ENCODE measurements around the gene HFM1. TPM values are rescaled to one million over a fixed set of nuclear protein-coding genes. Genes with fewer than 3 reads are reported as not detected.

HFM1 gene
- total RNA-seq, 1 donor from 2014 or later, result 1.6 TPM

DNA sequence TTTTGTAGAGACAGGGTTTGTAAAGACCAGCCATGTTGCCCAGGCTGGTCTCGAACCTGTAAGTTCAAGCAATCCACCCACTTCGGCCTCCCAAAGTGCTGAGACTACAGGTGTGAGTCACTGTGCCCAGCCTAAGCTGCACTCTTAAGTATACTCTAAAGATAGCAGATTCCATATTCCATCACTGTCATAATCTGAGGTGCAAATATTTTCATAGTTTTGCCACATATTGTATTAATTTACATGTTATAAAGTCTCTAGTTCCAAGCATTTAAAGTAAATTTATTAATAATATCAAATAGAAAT, 121.3 kb downstream of the HFM1 start:
- ATAC-seq, result no peak
- intact Hi-C loops (cut with DNase I), result loop anchor here (2.0 to 10.0 kb wide), 4 partner anchors 121 to 1011 kb away; partner anchors contain the start of genes CDC7, GLMN, HFM1 and RPAP2
- no peak for DNase-seq (ENCODE audit: missing footprints)

DNA sequence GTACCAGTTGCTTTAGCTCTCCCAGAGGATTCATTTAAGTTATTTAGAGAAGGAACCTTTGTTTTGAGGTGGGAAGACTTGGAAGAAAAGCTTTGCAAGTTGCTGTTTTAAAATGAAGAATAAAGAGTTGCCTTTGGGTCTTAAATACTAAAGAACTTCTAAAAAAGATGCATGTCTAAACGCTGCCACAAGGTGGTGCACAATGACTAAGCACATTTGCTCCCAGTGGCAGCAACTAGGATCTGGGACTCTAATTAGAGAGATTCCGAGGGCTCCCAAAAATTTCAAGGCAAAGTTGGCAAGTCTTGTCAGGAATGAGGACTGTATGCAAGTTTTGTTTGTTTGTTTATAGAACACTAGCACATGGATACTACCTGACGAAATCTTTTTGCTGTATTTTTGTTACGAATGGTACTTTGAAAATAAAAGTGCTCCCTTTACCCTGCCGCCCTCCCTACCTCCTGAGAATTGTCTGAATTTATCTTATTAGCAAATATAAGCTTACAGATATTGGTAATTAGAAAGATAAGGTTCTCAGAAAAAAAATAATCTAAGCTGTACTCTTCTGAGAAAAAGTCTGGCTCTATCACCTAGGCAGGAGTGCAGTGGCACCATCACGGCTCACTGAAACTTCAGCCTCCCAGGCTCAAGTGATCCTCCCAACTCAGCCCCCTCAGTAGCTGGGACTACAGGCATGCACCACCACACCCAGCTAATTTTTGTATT, 121.8 kb downstream of the HFM1 start:
- peak; percentile 62 for ATAC-seq
- intact Hi-C loops (cut with DNase I), result loop anchor here (2.0 to 10.0 kb wide), 4 partner anchors 122 to 1012 kb away; partner anchors contain the start of genes CDC7, GLMN, HFM1 and RPAP2
- DNase-seq (ENCODE audit: missing footprints), result no peak

DNA sequence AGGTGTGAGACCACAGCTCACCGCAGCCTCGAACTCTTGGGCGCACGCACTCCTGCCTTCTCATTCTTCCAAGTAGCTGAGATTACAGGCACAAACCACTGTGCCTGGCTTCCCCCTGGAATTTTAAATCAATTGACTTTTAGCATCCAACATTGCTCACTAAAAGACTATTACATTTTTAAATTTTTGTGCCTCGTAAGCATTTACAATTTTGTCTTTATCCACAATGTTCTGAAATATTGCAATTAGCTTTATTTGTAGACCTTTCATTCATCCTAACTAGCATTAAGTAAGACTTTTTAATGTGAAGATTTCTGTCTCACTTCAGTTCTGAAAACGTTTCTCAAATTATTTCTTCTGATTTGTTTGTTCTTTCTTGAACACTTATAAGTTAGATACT, 122.9 kb downstream of the HFM1 start:
- no peak for DNase-seq (ENCODE audit: missing footprints)
- no peak for ATAC-seq
- intact Hi-C loops (cut with DNase I), result loop anchor here (2.0 to 10.0 kb wide), 4 partner anchors 123 to 1013 kb away; partner anchors contain the start of genes CDC7, GLMN, HFM1 and RPAP2

DNA sequence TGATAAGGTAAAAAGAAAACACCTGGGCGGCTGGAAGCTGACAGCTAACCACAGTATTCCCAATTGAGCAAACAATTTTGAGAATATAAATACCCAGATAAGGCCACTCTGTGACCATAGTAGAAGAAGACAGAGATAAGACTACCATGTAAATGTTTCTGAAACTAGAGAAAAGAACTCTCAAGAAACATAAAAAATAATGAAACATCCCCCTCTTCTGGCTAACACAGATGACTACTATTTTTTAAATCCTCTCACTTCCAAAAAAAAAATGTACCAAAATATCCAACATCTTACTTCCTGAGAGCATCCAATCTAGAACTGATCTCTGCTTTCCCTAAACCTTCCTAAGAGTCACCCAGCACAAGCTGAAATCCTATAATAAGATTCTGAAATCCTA, 125.9 kb downstream of the HFM1 start:
- ATAC-seq, result no peak
- intact Hi-C loops (cut with DNase I), result no loop called here
- DNase-seq (ENCODE audit: missing footprints), result no peak

DNA sequence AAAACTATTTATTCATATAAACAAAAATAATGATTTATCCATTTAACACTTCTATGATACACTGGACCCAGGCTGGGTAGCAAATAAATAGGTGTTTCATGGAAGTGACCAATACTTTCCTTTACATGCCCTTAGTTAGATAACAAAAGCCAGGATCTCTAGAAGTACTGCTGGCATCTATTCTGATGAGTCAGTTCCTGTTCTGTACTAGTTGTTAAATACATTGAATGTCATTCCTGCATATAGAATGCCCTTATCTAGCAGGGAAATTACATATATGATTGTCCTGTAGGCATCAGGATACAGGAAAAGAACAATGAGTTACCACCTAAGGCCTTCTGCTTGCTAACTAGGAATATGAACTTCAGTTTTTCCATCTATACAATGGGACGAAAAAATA, 130.8 kb downstream of the HFM1 start:
- intact Hi-C loops (cut with DNase I), result no loop called here
- DNase-seq (ENCODE audit: missing footprints) (no peak), ATAC-seq (no peak)

DNA sequence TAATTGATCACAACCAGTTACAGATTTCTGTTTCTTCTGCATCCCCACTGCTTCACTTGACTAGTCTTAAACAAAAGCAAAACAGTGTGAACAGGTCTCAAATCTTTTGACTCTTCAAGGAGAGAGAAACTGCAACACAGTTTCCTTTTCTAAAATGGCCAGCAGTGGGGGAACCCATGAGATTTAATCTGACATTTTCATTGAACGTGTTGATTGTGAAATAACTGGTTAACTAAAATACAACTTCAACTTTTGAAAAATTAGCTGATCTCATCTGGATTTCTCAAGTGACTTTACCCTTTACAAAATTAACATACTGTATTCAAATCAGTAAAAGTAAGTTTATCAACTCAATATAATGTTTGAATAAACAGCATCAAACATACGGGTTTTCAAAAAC, 143.0 kb downstream of the HFM1 start:
- DNase-seq (ENCODE audit: missing footprints) (no peak), ATAC-seq (no peak)
- intact Hi-C loops (cut with DNase I), result no loop called here

DNA sequence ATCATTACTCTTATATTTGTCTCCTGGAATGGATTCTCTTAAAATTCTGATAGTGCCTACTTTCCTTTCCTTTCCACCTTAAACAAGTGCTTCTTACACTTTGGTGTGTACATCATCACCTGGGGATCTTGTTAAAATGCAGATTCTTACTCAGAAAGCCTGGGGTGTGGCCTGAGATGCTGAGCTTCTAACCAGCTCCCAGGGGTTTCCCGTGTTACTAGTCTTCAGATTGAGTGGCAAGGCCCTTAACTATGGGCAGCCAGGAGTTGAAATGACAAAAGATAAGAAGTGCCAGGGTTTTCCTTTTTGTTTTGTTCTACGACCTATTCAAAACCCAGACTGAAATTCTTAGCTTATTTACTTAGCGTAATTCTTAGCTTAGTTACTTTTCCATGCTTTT, 159.2 kb downstream of the HFM1 start:
- ATAC-seq, result no peak
- intact Hi-C loops (cut with DNase I), result no loop called here
- DNase-seq (ENCODE audit: missing footprints), result no peak

DNA sequence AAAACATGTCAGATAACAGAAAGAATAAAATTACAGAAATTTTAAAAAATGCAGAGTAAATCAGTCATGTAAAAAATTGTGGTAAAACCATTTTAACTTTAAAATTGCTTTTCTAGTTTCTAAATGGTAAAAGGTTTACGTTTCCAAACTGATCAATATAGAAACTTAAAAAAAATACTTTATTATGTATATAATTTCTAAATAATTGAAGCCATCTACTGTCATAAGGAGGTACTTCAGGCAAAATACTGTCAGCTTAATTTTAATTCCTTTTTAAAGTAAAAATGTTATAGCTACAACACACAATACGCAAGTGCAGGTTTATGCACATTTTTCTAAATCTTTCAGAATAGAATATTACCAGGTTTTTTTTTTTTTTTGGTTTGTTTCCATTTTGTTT, 159.9 kb downstream of the HFM1 start:
- intact Hi-C loops (cut with DNase I), result no loop called here
- DNase-seq (ENCODE audit: missing footprints) (no peak), ATAC-seq (no peak)

DNA sequence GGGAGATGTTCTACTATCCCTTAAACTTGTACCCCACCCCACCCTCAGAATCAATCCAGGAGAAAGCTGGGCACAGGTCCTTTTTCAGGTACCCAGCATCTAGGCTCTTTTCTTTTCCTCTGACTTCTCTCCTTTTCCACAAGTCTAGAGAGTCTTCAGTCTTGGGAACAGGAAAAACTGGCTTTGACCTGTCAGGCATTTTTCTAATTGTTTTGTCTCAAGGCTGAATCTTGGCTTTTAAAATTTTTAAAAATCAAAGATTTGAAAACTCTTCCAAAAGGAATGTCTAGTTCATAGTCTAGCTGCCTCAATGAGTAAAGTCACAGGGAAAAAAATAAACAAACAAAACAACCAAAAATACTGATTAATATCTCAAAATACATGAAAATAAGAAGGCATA, 161.5 kb downstream of the HFM1 start:
- DNase-seq (ENCODE audit: missing footprints), result no peak
- intact Hi-C loops (cut with DNase I), result no loop called here
- ATAC-seq, result no peak

DNA sequence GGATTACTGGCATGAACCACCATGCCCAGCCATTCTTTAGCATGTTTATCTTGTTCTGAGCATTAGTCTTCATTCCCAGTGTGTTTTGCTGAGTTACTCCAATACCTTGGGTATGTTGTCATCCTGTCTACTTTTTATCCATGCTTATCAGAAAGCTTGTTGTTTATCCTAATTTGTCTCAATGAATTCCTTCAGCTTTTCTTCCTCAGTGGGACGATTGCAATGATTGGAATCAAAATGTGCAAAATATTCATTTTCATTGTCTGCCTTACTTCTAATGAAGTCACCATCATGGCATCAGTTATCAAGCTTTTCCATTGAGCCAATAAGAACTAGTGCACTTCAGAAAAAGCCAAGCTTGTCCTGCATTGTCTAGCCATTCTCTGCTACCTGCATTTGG, 170.5 kb downstream of the HFM1 start:
- no peak for DNase-seq (ENCODE audit: missing footprints)
- no peak for ATAC-seq
- intact Hi-C loops (cut with DNase I), result no loop called here

DNA sequence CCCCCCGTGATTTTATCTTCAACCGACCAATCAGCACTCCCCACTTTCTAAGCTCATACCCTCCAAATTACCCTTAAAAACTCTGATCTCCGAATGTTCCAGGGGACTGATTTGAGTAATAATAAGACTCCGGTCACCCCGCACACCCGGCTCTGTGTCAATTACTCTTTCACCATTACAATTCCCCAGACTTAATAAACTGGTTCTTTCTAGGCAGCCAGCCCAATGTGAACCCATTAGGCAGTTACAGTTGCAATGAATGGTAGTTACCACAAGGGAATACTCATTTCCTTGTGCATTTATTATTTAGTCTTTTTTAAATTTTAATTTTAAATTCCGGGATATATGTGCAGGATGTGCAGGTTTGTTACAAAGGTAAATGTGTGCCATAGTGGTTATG, 177.9 kb downstream of the HFM1 start:
- intact Hi-C loops (cut with DNase I), result no loop called here
- DNase-seq (ENCODE audit: missing footprints) (no peak), ATAC-seq (no peak)

DNA sequence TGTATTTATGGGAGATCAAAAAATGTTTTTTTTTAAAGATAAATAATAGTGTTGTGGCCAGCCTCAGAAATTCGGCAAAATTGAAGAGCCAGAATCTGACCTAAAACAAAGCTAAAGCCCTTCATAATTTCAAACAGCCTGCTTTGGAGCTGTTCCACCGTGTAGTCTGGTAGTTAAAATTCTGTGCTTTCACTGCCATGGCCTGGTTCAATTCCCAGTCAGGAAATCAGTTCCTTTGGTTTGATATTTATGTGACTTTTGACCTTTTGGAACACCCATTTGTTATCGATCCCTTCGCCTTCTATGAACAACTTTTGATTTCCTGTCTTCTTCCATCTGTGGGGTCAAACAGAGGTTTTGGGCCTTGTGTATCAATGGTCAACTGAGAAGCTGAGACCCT, 179.8 kb downstream of the HFM1 start:
- DNase-seq (ENCODE audit: missing footprints) (no peak), ATAC-seq (no peak)
- intact Hi-C loops (cut with DNase I), result no loop called here

DNA sequence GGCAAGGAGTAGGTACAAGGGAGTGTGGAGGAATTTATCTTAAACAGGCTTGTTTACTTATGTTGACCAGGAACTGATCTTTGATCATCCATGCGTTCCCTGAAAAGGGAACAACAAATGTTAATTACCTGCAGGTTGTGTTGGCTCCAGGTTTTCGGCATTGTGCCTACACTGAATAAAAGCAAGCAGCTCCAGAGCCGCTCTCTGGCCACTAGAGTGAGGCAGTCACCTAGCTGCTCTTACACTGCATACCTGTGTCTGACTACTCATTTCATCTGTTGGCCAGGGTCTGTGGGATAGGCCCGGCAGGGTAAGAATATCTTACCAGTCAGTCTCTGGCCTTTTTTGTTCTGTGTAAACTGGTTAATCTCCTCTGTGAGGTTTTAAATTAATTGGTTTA, 183.6 kb downstream of the HFM1 start:
- intact Hi-C loops (cut with DNase I), result no loop called here
- ATAC-seq (no peak), DNase-seq (ENCODE audit: missing footprints) (no peak)

DNA sequence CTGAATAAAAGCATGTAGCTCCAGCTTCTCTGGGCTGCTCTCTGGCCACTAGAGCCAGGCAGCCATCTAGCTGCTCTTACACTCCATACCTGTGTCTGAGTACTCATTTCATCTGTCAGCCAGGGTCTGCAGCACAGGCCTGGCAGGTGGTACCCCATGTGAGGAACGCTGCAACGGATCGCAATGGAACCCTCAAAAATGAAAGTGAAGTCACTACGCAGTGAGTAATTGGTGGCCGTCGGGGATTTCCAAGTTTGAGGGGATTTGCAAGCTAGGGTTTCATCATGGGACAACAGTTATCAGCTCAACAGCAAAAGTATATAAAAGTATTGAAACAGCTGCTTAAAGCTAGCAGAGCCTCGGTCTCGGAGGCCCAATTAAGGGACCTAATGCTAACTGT, 186.7 kb downstream of the HFM1 start:
- intact Hi-C loops (cut with DNase I), result no loop called here
- ATAC-seq (no peak), DNase-seq (ENCODE audit: missing footprints) (no peak)

Other genes with a start within 250 kb of the HFM1 start
- 0.95 TPM for gene CDC7, start 96.0 kb upstream of the HFM1 start, total RNA-seq

Data from Right ventricle myocardium inferior (tissue), 1 donor.